DMS53 (cell line): ENCODE measurements around the gene USP10.

Experiments used
- DNase-seq: peaks from one replicate; lab custom pipeline; 2025; lab: John Stamatoyannopoulos, UW

Gene USP10

GRCh38 chr16:84751947-84752346, 52.1 kb downstream of the USP10 start:
- no peak for DNase-seq

- DNase-seq: no peak
Observed at GRCh38 chr16:84752600-84752999, 52.8 kb downstream of the USP10 start.

GRCh38 chr16:84753412-84754326, 53.9 kb downstream of the USP10 start:
- DNase-seq: no peak

GRCh38 chr16:84754353-84754856, 54.6 kb downstream of the USP10 start:
- DNase-seq: peak; percentile 87

GRCh38 chr16:84754956-84755672, 55.3 kb downstream of the USP10 start:
- no peak for DNase-seq

- DNase-seq: no peak
Observed at GRCh38 chr16:84756830-84757229, 57.0 kb downstream of the USP10 start.

- no peak for DNase-seq
Observed at GRCh38 chr16:84758627-84759026, 58.8 kb downstream of the USP10 start.

GRCh38 chr16:84759061-84759460, 59.3 kb downstream of the USP10 start:
- DNase-seq: no peak

- no peak for DNase-seq
Observed at GRCh38 chr16:84759906-84760305, 60.1 kb downstream of the USP10 start.

- no peak for DNase-seq
Observed at GRCh38 chr16:84761448-84762368, 61.9 kb downstream of the USP10 start.

GRCh38 chr16:84763164-84763563, 63.4 kb downstream of the USP10 start:
- DNase-seq: no peak

GRCh38 chr16:84763629-84764028, 63.8 kb downstream of the USP10 start:
- DNase-seq: peak; percentile 25

- DNase-seq: no peak
Observed at GRCh38 chr16:84764970-84765369, 65.2 kb downstream of the USP10 start.

GRCh38 chr16:84765616-84766580, 66.1 kb downstream of the USP10 start:
- DNase-seq: no peak

GRCh38 chr16:84766978-84767773, 67.4 kb downstream of the USP10 start:
- DNase-seq: no peak

GRCh38 chr16:84768061-84768807, 68.4 kb downstream of the USP10 start:
- no peak for DNase-seq

GRCh38 chr16:84768808-84769197, 69.0 kb downstream of the USP10 start:
- DNase-seq: no peak

GRCh38 chr16:84769416-84769815, 69.6 kb downstream of the USP10 start:
- no peak for DNase-seq

GRCh38 chr16:84773312-84773711, 73.5 kb downstream of the USP10 start:
- DNase-seq: no peak
